ENCODE results near the gene BRD3OS. TPM values are rescaled to one million over a fixed set of nuclear protein-coding genes. Genes with fewer than 3 reads are reported as not detected.

BRD3OS gene
- total RNA-seq, 1 donor from 2014 or later: 14.3 TPM

GRCh38 chr9:133978226-133978898 is 46.9 kb upstream of the BRD3OS start:
- no peaks in the 10 kb centered on the region for H3K27me3 Mint-ChIP-seq (ENCODE audit: low read depth)
- no peak for DNase-seq (ENCODE audit: low spot score in 2 of 2, unreplicated experiment in 2 of 2)
- H3K9me3 Mint-ChIP-seq: no peaks in the 10 kb centered on the region
- H3K27ac Mint-ChIP-seq: no peak overlapping the region
- no peaks in the 10 kb centered on the region for H3K36me3 Mint-ChIP-seq
- peaks cover 40% of the 10 kb centered on the region for H3K4me1 Mint-ChIP-seq
- H3K4me3 Mint-ChIP-seq: no peak overlapping the region
- TF ChIP-seq CTCF (IDR thresholded peaks at IDR 0.05; ENCODE audit: unreplicated experiment): no peak

DNA sequence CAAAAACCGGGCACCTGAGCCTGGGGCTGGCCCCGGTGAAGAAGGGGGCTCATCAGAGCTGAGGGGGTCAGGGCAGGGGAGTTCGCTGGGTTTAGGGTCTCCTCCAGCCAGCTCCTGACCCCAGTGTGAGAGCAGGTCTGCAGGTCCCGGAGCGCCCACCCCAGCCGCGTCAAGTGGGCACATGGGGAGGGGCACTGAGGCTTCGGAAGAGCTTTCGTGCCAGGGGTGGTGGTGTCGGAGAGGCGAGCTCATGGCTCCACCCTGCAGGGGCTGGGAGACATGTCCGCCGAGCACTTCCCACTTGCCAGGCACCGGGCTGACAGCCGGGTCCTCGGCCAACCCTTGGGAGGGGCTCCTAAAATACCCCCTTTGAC is 46.4 kb upstream of the BRD3OS start:
- H3K9me3 Mint-ChIP-seq: no peaks in the 10 kb centered on the region
- no peaks in the 10 kb centered on the region for H3K36me3 Mint-ChIP-seq
- no peak overlapping the region for H3K4me3 Mint-ChIP-seq
- TF ChIP-seq CTCF (IDR thresholded peaks at IDR 0.05; ENCODE audit: unreplicated experiment): no peak
- DNase-seq (ENCODE audit: low spot score in 2 of 2, unreplicated experiment in 2 of 2): no peak
- no peaks in the 10 kb centered on the region for H3K27me3 Mint-ChIP-seq (ENCODE audit: low read depth)
- no peak overlapping the region for H3K27ac Mint-ChIP-seq
- H3K4me1 Mint-ChIP-seq: peaks cover 37% of the 10 kb centered on the region

GRCh38 chr9:133979273-133979920 is 45.9 kb upstream of the BRD3OS start:
- TF ChIP-seq CTCF (IDR thresholded peaks at IDR 0.05; ENCODE audit: unreplicated experiment): no peak
- no peak for DNase-seq (ENCODE audit: low spot score in 2 of 2, unreplicated experiment in 2 of 2)
- Mint-ChIP-seq H3K36me3 (no peaks in the 10 kb centered on the region), H3K27ac (peak overlapping the region; percentile 34), H3K27me3 (ENCODE audit: low read depth) (no peaks in the 10 kb centered on the region), H3K9me3 (no peaks in the 10 kb centered on the region), H3K4me1 (peaks cover 37% of the 10 kb centered on the region), H3K4me3 (no peak overlapping the region)

GRCh38 chr9:133979921-133980863 is 45.1 kb upstream of the BRD3OS start:
- no peaks in the 10 kb centered on the region for H3K27me3 Mint-ChIP-seq (ENCODE audit: low read depth)
- H3K36me3 Mint-ChIP-seq: no peaks in the 10 kb centered on the region
- DNase-seq (ENCODE audit: low spot score in 2 of 2, unreplicated experiment in 2 of 2): no peak
- peaks cover 30% of the 10 kb centered on the region for H3K4me1 Mint-ChIP-seq
- TF ChIP-seq CTCF (IDR thresholded peaks at IDR 0.05; ENCODE audit: unreplicated experiment): no peak
- H3K9me3 Mint-ChIP-seq: no peaks in the 10 kb centered on the region
- no peak overlapping the region for H3K4me3 Mint-ChIP-seq
- H3K27ac Mint-ChIP-seq: no peak overlapping the region

- H3K4me3 Mint-ChIP-seq: no peak overlapping the region
- DNase-seq (ENCODE audit: low spot score in 2 of 2, unreplicated experiment in 2 of 2): no peak
- no peak overlapping the region for H3K27ac Mint-ChIP-seq
- H3K27me3 Mint-ChIP-seq (ENCODE audit: low read depth): no peaks in the 10 kb centered on the region
- H3K4me1 Mint-ChIP-seq: peaks cover 24% of the 10 kb centered on the region
- TF ChIP-seq CTCF (IDR thresholded peaks at IDR 0.05; ENCODE audit: unreplicated experiment): no peak
- H3K36me3 Mint-ChIP-seq: peaks cover 2% of the 10 kb centered on the region
- H3K9me3 Mint-ChIP-seq: no peaks in the 10 kb centered on the region
Measured at GRCh38 chr9:133980864-133981588, 44.3 kb upstream of the BRD3OS start.
